CD4-positive, alpha-beta T cell treated with Interleukin-17A for 1 hour (primary cell): ENCODE results near the gene ANKRD33B.
"Not testable (repeated sequence)": the region's sequence is repeated elsewhere in the genome, so short reads cannot be mapped to it uniquely, and the experiment has no call there.

Experiments used
- DNase-seq: peaks from one replicate; pipeline ENCODE4 v3.0.0-alpha.2; 2020

ANKRD33B gene

GRCh38 chr5:10623305-10623910 is 59.5 kb downstream of the ANKRD33B start:
- no peak for DNase-seq

GRCh38 chr5:10624206-10624605 is 60.3 kb downstream of the ANKRD33B start:
- no peak for DNase-seq

GRCh38 chr5:10624679-10625078 is 60.8 kb downstream of the ANKRD33B start:
- no peak for DNase-seq

GRCh38 chr5:10625700-10626472 is 62.0 kb downstream of the ANKRD33B start:
- DNase-seq, result no peak

GRCh38 chr5:10626473-10627013 is 62.7 kb downstream of the ANKRD33B start:
- DNase-seq, result no peak

- DNase-seq, result no peak
Measured at GRCh38 chr5:10627160-10627701, 63.4 kb downstream of the ANKRD33B start.

- no peak for DNase-seq
Measured at GRCh38 chr5:10628601-10629000, 64.7 kb downstream of the ANKRD33B start.

GRCh38 chr5:10629682-10630081 is 65.8 kb downstream of the ANKRD33B start:
- DNase-seq, result no peak

- no peak for DNase-seq
Measured at GRCh38 chr5:10630126-10630525, 66.3 kb downstream of the ANKRD33B start.

GRCh38 chr5:10630744-10631143 is 66.9 kb downstream of the ANKRD33B start:
- DNase-seq, result not testable (repeated sequence)

- no peak for DNase-seq
Measured at GRCh38 chr5:10631316-10631996, 67.6 kb downstream of the ANKRD33B start.

GRCh38 chr5:10632110-10632761 is 68.4 kb downstream of the ANKRD33B start:
- peak; percentile 41 for DNase-seq

- peak; percentile 53 for DNase-seq
Measured at GRCh38 chr5:10633271-10634049, 69.6 kb downstream of the ANKRD33B start.

- DNase-seq, result no peak
Measured at GRCh38 chr5:10634050-10634449, 70.2 kb downstream of the ANKRD33B start.

GRCh38 chr5:10634562-10634961 is 70.7 kb downstream of the ANKRD33B start:
- no peak for DNase-seq

GRCh38 chr5:10635257-10635866 is 71.5 kb downstream of the ANKRD33B start:
- peak; percentile 49 for DNase-seq

- DNase-seq, result no peak
Measured at GRCh38 chr5:10635867-10636350, 72.0 kb downstream of the ANKRD33B start.

- no peak for DNase-seq
Measured at GRCh38 chr5:10636363-10637142, 72.7 kb downstream of the ANKRD33B start.

- no peak for DNase-seq
Measured at GRCh38 chr5:10637944-10638343, 74.1 kb downstream of the ANKRD33B start.

GRCh38 chr5:10638723-10639122 is 74.9 kb downstream of the ANKRD33B start:
- DNase-seq, result not testable (repeated sequence)
